ENCODE data around the gene EXT2. TPM values are rescaled to one million over a fixed set of nuclear protein-coding genes. Genes with fewer than 3 reads are reported as not detected.
A peak's percentile ranks its signal among the peaks of the same experiment; 100 is the strongest.

EXT2 gene
- total RNA-seq, 1 experiment from 2014 or later: 39.1 TPM

DNA sequence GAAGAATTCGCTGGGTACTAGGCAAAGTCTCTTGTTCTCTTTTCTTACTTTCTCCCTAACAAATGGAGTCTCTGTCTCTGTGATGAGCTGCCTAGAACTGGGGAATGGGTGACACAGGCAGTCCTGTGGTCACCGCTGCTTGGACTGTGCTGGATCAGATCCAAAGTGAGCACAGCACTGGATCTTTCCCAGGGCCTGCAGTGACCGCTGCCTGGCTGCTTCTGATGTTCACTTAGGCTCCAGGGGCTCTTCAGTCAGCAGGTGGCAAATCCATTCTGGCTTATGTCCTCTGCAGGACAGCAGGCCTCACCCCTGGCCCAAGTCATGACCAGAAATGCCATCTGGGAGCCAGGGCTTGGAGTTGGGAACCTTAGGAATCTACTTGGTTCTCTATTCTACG is 61.5 kb downstream of the EXT2 start:
- H3K27ac Mint-ChIP-seq: no peak overlapping the region
- no peak overlapping the region for H3K4me3 Mint-ChIP-seq
- ChIA-PET CTCF (no interaction called here), POLR2A (no interaction called here)
- DNase-seq (ENCODE audit: low spot score) (no peak), ATAC-seq (no peak)
- peaks cover 12% of the 10 kb centered on the region for H3K36me3 Mint-ChIP-seq
- H3K27me3 Mint-ChIP-seq (ENCODE audit: low read depth): no peaks in the 10 kb centered on the region
- TF ChIP-seq, protein P1, sequence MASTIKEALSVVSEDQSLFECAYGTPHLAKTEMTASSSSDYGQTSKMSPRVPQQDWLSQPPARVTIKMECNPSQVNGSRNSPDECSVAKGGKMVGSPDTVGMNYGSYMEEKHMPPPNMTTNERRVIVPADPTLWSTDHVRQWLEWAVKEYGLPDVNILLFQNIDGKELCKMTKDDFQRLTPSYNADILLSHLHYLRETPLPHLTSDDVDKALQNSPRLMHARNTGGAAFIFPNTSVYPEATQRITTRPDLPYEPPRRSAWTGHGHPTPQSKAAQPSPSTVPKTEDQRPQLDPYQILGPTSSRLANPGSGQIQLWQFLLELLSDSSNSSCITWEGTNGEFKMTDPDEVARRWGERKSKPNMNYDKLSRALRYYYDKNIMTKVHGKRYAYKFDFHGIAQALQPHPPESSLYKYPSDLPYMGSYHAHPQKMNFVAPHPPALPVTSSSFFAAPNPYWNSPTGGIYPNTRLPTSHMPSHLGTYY (CRISPR knock-in tag; IDR thresholded peaks at IDR 0.05): no peak
- TF ChIP-seq SMAD4 (CRISPR knock-in tag; IDR thresholded peaks at IDR 0.05): no peak
- TF ChIP-seq GABPB1 (CRISPR knock-in tag; IDR thresholded peaks at IDR 0.05): no peak
- TF ChIP-seq, protein P2, sequence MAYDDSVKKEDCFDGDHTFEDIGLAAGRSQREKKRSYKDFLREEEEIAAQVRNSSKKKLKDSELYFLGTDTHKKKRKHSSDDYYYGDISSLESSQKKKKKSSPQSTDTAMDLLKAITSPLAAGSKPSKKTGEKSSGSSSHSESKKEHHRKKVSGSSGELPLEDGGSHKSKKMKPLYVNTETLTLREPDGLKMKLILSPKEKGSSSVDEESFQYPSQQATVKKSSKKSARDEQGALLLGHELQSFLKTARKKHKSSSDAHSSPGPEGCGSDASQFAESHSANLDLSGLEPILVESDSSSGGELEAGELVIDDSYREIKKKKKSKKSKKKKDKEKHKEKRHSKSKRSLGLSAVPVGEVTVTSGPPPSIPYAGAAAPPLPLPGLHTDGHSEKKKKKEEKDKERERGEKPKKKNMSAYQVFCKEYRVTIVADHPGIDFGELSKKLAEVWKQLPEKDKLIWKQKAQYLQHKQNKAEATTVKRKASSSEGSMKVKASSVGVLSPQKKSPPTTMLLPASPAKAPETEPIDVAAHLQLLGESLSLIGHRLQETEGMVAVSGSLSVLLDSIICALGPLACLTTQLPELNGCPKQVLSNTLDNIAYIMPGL (CRISPR knock-in tag; IDR thresholded peaks at IDR 0.05): no peak
- TF ChIP-seq, protein P3, sequence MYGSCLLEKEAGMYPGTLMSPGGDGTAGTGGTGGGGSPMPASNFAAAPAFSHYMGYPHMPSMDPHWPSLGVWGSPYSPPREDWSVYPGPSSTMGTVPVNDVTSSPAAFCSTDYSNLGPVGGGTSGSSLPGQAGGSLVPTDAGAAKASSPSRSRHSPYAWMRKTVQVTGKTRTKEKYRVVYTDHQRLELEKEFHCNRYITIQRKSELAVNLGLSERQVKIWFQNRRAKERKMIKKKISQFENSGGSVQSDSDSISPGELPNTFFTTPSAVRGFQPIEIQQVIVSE (CRISPR knock-in tag; IDR thresholded peaks at IDR 0.05; ENCODE audit: borderline replicate concordance): no peak
- TF ChIP-seq OVOL2 (CRISPR knock-in tag; IDR thresholded peaks at IDR 0.05; ENCODE audit: borderline replicate concordance): no peak
- TF ChIP-seq, protein P4, sequence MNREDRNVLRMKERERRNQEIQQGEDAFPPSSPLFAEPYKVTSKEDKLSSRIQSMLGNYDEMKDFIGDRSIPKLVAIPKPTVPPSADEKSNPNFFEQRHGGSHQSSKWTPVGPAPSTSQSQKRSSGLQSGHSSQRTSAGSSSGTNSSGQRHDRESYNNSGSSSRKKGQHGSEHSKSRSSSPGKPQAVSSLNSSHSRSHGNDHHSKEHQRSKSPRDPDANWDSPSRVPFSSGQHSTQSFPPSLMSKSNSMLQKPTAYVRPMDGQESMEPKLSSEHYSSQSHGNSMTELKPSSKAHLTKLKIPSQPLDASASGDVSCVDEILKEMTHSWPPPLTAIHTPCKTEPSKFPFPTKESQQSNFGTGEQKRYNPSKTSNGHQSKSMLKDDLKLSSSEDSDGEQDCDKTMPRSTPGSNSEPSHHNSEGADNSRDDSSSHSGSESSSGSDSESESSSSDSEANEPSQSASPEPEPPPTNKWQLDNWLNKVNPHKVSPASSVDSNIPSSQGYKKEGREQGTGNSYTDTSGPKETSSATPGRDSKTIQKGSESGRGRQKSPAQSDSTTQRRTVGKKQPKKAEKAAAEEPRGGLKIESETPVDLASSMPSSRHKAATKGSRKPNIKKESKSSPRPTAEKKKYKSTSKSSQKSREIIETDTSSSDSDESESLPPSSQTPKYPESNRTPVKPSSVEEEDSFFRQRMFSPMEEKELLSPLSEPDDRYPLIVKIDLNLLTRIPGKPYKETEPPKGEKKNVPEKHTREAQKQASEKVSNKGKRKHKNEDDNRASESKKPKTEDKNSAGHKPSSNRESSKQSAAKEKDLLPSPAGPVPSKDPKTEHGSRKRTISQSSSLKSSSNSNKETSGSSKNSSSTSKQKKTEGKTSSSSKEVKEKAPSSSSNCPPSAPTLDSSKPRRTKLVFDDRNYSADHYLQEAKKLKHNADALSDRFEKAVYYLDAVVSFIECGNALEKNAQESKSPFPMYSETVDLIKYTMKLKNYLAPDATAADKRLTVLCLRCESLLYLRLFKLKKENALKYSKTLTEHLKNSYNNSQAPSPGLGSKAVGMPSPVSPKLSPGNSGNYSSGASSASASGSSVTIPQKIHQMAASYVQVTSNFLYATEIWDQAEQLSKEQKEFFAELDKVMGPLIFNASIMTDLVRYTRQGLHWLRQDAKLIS (CRISPR knock-in tag; IDR thresholded peaks at IDR 0.05; ENCODE audit: borderline replicate concordance): no peak
- TF ChIP-seq TEAD4 (CRISPR knock-in tag; IDR thresholded peaks at IDR 0.05): no peak
- no peak for TF ChIP-seq ZNF396 (CRISPR knock-in tag; IDR thresholded peaks at IDR 0.05; ENCODE audit: borderline replicate concordance)
- TF ChIP-seq, protein P5, sequence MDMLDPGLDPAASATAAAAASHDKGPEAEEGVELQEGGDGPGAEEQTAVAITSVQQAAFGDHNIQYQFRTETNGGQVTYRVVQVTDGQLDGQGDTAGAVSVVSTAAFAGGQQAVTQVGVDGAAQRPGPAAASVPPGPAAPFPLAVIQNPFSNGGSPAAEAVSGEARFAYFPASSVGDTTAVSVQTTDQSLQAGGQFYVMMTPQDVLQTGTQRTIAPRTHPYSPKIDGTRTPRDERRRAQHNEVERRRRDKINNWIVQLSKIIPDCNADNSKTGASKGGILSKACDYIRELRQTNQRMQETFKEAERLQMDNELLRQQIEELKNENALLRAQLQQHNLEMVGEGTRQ (CRISPR knock-in tag; IDR thresholded peaks at IDR 0.05): no peak
- TF ChIP-seq, protein P6, sequence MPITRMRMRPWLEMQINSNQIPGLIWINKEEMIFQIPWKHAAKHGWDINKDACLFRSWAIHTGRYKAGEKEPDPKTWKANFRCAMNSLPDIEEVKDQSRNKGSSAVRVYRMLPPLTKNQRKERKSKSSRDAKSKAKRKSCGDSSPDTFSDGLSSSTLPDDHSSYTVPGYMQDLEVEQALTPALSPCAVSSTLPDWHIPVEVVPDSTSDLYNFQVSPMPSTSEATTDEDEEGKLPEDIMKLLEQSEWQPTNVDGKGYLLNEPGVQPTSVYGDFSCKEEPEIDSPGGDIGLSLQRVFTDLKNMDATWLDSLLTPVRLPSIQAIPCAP (CRISPR knock-in tag; IDR thresholded peaks at IDR 0.05): no peak
- no peak for TF ChIP-seq TCF7 (CRISPR knock-in tag; IDR thresholded peaks at IDR 0.05; ENCODE audit: low read depth)
- no peak for TF ChIP-seq RELA (CRISPR knock-in tag; IDR thresholded peaks at IDR 0.05; ENCODE audit: borderline replicate concordance)
- TF ChIP-seq ZNF671 (CRISPR knock-in tag; IDR thresholded peaks at IDR 0.05): no peak
- TF ChIP-seq NR3C1 (CRISPR knock-in tag; conservative IDR thresholded peaks at IDR 0.05; ENCODE audit: low read depth): no peak
- no peak for TF ChIP-seq NR2C2 (CRISPR knock-in tag; IDR thresholded peaks at IDR 0.05)
- H3K4me1 Mint-ChIP-seq: peaks cover 5% of the 10 kb centered on the region
- H3K9me3 Mint-ChIP-seq: peaks cover 14% of the 10 kb centered on the region

DNA sequence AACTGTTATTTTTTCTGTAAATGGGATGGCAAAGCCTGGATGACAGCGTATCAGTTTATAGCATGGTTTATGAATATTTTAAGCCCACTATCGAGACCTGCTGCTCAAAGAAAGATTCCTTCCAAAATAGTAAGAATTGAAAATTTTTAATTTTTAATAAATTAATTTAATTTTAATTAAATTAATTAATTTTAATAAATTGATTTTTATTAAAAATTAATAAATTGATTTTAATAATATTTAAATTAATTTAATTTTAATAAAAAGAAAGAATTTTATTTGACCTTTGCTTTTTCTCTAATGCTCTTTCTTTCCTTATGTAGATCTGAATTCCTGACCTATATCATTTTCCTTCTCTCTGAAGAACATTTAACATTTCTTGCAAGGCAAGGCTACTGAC is 62.9 kb downstream of the EXT2 start:
- POLR2A ChIA-PET: no interaction called here
- CTCF ChIA-PET: no interaction called here

More for the DNA sequence above, 62.9 kb downstream of the EXT2 start:
- no peak for ATAC-seq
- peaks cover 6% of the 10 kb centered on the region for H3K9me3 Mint-ChIP-seq
- H3K4me1 Mint-ChIP-seq: peaks cover 5% of the 10 kb centered on the region
- no peak for DNase-seq (ENCODE audit: low spot score)
- TF ChIP-seq HMGA2 (CRISPR knock-in tag; IDR thresholded peaks at IDR 0.05): peak; percentile 100
- no peak for TF ChIP-seq SOX15 (CRISPR knock-in tag; IDR thresholded peaks at IDR 0.05)
- peaks cover 3% of the 10 kb centered on the region for H3K36me3 Mint-ChIP-seq
- no peak overlapping the region for H3K27ac Mint-ChIP-seq
- no peak overlapping the region for H3K4me3 Mint-ChIP-seq
- H3K27me3 Mint-ChIP-seq (ENCODE audit: low read depth): no peaks in the 10 kb centered on the region

All from WTC11 (cell line).